Measurements from ENCODE around the gene CD44. TPM values are rescaled to one million over a fixed set of nuclear protein-coding genes. Genes with fewer than 3 reads are reported as not detected.

The CD44 gene
- total RNA-seq, 4 donors from 2014 or later, result 212 to 292 (median 275) TPM

GRCh38 chr11:35145271-35145670 is 6.3 kb downstream of the CD44 start:
- no peak for DNase-seq (ENCODE audit: extremely low spot score)
- intact Hi-C loops (cut with DNase I), result loop anchor here (10.0 kb wide), 1 partner anchor 150 kb away; no protein-coding TSS in a partner anchor
- H3K4me1 ChIP-seq, result peaks cover 25 to 95% (median 78%) of the 10 kb centered on the region in 4 donors

GRCh38 chr11:35146074-35146521 is 7.1 kb downstream of the CD44 start:
- Histone ChIP-seq H3K27ac (replicated peaks in 1 of 4) (peak overlapping the region in 1 of 4 donors; percentile 93), H3K36me3 (no peaks in the 10 kb centered on the region), H3K9me3 (no peaks in the 10 kb centered on the region), H3K4me3 (no peak overlapping the region), H3K4me1 (peaks cover 25 to 95% (median 78%) of the 10 kb centered on the region in 4 donors), H3K27me3 (no peaks in the 10 kb centered on the region)
- DNase-seq (ENCODE audit: extremely low spot score), result no peak
- no peak for TF ChIP-seq POLR2A (IDR thresholded peaks at IDR 0.05; ENCODE audit: low read depth)
- no peak for TF ChIP-seq POLR2AphosphoS5 (IDR thresholded peaks at IDR 0.05)
- TF ChIP-seq EP300 (IDR thresholded peaks at IDR 0.05), result no peak
- intact Hi-C loops (cut with DNase I), result loop anchor here (10.0 kb wide), 1 partner anchor 151 kb away; no protein-coding TSS in a partner anchor
- 74% methylated on average over 7 of the region's 7 CpGs for WGBS

More at GRCh38 chr11:35145271-35145670, 6.3 kb downstream of the CD44 start:
- TF ChIP-seq CTCF (IDR thresholded peaks at IDR 0.05), result no peak
- TF ChIP-seq POLR2AphosphoS5 (IDR thresholded peaks at IDR 0.05), result no peak
- no peak for TF ChIP-seq POLR2A (IDR thresholded peaks at IDR 0.05; ENCODE audit: low read depth)
- TF ChIP-seq EP300 (IDR thresholded peaks at IDR 0.05), result no peak
- H3K36me3 ChIP-seq, result no peaks in the 10 kb centered on the region
- 100% methylated on average over 2 of the region's 2 CpGs for WGBS
- H3K9me3 ChIP-seq, result no peaks in the 10 kb centered on the region
- peak overlapping the region in 3 of 4 donors; percentile 34 to 93 (median 44) for H3K27ac ChIP-seq (replicated peaks in 1 of 4)
- H3K4me3 ChIP-seq, result no peak overlapping the region
- no peaks in the 10 kb centered on the region for H3K27me3 ChIP-seq

GRCh38 chr11:35146711-35147110 is 7.7 kb downstream of the CD44 start:
- Histone ChIP-seq H3K4me1 (peaks cover 24 to 95% (median 79%) of the 10 kb centered on the region in 4 donors), H3K27ac (replicated peaks in 1 of 4) (peak overlapping the region in 1 of 4 donors; percentile 38), H3K36me3 (no peaks in the 10 kb centered on the region), H3K9me3 (no peaks in the 10 kb centered on the region), H3K4me3 (no peak overlapping the region), H3K27me3 (no peaks in the 10 kb centered on the region)
- TF ChIP-seq CTCF (IDR thresholded peaks at IDR 0.05) (no peak), POLR2AphosphoS5 (IDR thresholded peaks at IDR 0.05) (no peak), EP300 (IDR thresholded peaks at IDR 0.05) (no peak)
- no peak for DNase-seq (ENCODE audit: extremely low spot score)
- 100% methylated on average over 2 of the region's 2 CpGs for WGBS
- intact Hi-C loops (cut with DNase I), result loop anchor here (10.0 kb wide), 1 partner anchor 152 kb away; no protein-coding TSS in a partner anchor

- peaks cover 0 to 3% (median 0%) of the 10 kb centered on the region in 4 donors for H3K36me3 ChIP-seq
- TF ChIP-seq POLR2AphosphoS5 (IDR thresholded peaks at IDR 0.05) (no peak), POLR2A (IDR thresholded peaks at IDR 0.05; ENCODE audit: low read depth) (no peak)
- no peak overlapping the region for H3K4me3 ChIP-seq
- peak overlapping the region in 2 of 4 donors; percentile 12 to 38 for H3K27ac ChIP-seq (replicated peaks in 1 of 4)
- H3K9me3 ChIP-seq, result no peaks in the 10 kb centered on the region
- 68% methylated on average over 1 of the region's 1 CpG for WGBS
- peaks cover 22 to 95% (median 79%) of the 10 kb centered on the region in 4 donors for H3K4me1 ChIP-seq
- intact Hi-C loops (cut with DNase I), result loop anchor here (10.0 kb wide), 1 partner anchor 152 kb away; no protein-coding TSS in a partner anchor
- H3K27me3 ChIP-seq, result no peaks in the 10 kb centered on the region
- DNase-seq (ENCODE audit: extremely low spot score), result no peak
These were observed 8.3 kb downstream of the CD44 start for GRCh38 chr11:35147235-35147634.

- H3K27ac ChIP-seq (replicated peaks in 1 of 4), result peak overlapping the region in 1 of 4 donors; percentile 6
- TF ChIP-seq POLR2AphosphoS5 (IDR thresholded peaks at IDR 0.05) (no peak), EP300 (IDR thresholded peaks at IDR 0.05) (no peak), POLR2A (IDR thresholded peaks at IDR 0.05; ENCODE audit: low read depth) (no peak), CTCF (IDR thresholded peaks at IDR 0.05) (no peak)
- no peaks in the 10 kb centered on the region for H3K9me3 ChIP-seq
- no peak for DNase-seq (ENCODE audit: extremely low spot score)
- no peaks in the 10 kb centered on the region for H3K27me3 ChIP-seq
- intact Hi-C loops (cut with DNase I), result loop anchor here (10.0 kb wide), 1 partner anchor 153 kb away; no protein-coding TSS in a partner anchor
- peaks cover 22 to 95% (median 76%) of the 10 kb centered on the region in 4 donors for H3K4me1 ChIP-seq
- 97% methylated on average over 5 of the region's 5 CpGs for WGBS
- H3K36me3 ChIP-seq, result peaks cover 0 to 3% (median 0%) of the 10 kb centered on the region in 4 donors
- no peak overlapping the region for H3K4me3 ChIP-seq
These were observed 9.3 kb downstream of the CD44 start for GRCh38 chr11:35148163-35148837.
